ENCODE data around the gene RGS12. TPM values are rescaled to one million over a fixed set of nuclear protein-coding genes. Genes with fewer than 3 reads are reported as not detected.

The RGS12 gene
- polyA plus RNA-seq, 1 donor (not counting 4 experiments of a cell fraction or from before 2014, with no cell fraction given): 34.0 TPM

DNA sequence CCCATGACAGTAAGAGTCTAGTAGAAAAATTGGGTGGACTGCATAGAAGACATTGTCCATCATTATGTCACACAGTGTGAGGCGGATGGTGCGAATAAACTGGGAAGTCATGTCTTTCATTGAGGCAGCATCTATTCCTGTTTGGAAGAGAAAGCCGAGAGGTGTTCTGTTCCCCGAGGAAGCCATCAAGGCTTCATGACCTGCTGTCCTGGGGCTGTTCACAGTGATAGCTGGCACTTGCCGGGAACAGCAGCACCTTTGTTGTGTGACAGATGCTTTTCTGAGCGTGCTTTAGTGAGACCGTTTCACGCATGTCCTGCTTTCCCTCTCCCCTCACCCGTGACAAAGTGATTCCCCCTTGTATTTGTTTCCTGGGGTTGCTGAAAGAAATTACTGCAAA lies 20.3 kb downstream of the RGS12 start:
- dilution Hi-C loops (cut with MboI; ENCODE audit: extremely low pct_ligation_motif_present, low sequenced_read_pairs): no loop called here
- Histone ChIP-seq H3K79me2 (ENCODE audit: control insufficient read depth, insufficient read depth, low read length) (no peaks in the 10 kb centered on the region), H4K20me1 (ENCODE audit: control insufficient read depth, extremely low read depth, insufficient read depth, low read length) (no peaks in the 10 kb centered on the region), H3K27me3 (ENCODE audit: control insufficient read depth, extremely low read depth, insufficient read depth, low read length) (peaks cover 8% of the 10 kb centered on the region), H3K9me1 (ENCODE audit: control insufficient read depth, extremely low read depth, insufficient read depth, low read length) (no peaks in the 10 kb centered on the region), H3K4me3 (ENCODE audit: control insufficient read depth in 2 of 3, extremely low read depth in 1 of 3, insufficient read depth in 2 of 3, low read depth in 1 of 3, low read length in 3 of 3) (no peak overlapping the region), H3K9ac (ENCODE audit: control insufficient read depth, extremely low read depth, insufficient read depth, low read length) (no peak overlapping the region), H3K27ac (ENCODE audit: control insufficient read depth, insufficient read depth, low read length) (no peak overlapping the region), H3K4me2 (ENCODE audit: control insufficient read depth, extremely low read depth, insufficient read depth, low read depth, low read length) (no peak overlapping the region), H3K9me3 (ENCODE audit: control insufficient read depth, low read depth, low read length) (no peaks in the 10 kb centered on the region), H3K4me1 (ENCODE audit: control insufficient read depth, extremely low read depth, insufficient read depth, low read length) (peaks cover 14% of the 10 kb centered on the region), H2AFZ (ENCODE audit: control insufficient read depth, low read length) (no peak overlapping the region), H3K36me3 (ENCODE audit: control insufficient read depth in 2 of 2, extremely low read depth in 1 of 2, insufficient read depth in 2 of 2, low read length in 2 of 2) (no peaks in the 10 kb centered on the region)
- DNase-seq (ENCODE audit: low read depth, low spot score) (no peak), FAIRE-seq (no peak)
- TF ChIP-seq EZH2 (IDR thresholded peaks at IDR 0.05; ENCODE audit: low read length): no peak

DNA sequence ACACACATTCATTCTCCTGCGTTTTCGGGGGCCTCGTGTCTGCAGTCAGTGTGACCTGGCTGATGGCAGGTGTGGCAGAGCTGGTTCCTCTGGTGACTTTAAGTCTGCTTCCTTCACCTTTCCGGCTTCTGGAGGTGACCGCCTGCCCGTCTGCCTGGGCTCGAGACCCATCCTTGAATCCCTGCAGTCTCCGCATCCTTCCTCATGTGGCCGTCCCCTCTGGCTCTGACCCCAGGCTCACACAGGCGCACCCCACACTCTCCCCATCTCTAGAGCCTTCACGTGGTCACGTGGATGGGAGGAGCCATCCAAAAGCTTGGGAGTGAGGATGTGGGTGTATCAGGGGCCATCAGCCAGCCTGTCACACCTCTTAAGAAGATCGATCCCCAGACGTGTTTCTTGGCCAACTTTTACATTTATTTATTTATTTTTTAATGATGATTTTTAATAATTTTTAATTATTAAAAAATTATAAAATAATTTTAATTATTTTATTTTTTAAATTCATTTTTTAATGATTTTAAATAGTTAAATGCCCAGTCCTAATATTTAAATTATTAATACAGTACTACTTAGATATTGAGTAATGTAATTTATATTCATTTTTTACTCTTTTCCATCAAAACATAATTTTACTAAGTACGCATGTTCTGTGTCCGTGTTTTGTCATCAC lies 20.9 kb downstream of the RGS12 start:
- DNase-seq (ENCODE audit: low read depth, low spot score) (no peak), FAIRE-seq (no peak)
- Histone ChIP-seq H2AFZ (ENCODE audit: control insufficient read depth, low read length) (no peak overlapping the region), H3K27ac (ENCODE audit: control insufficient read depth, insufficient read depth, low read length) (no peak overlapping the region), H3K79me2 (ENCODE audit: control insufficient read depth, insufficient read depth, low read length) (no peaks in the 10 kb centered on the region), H3K4me3 (ENCODE audit: control insufficient read depth in 2 of 3, extremely low read depth in 1 of 3, insufficient read depth in 2 of 3, low read depth in 1 of 3, low read length in 3 of 3) (no peak overlapping the region), H3K9me3 (ENCODE audit: control insufficient read depth, low read depth, low read length) (no peaks in the 10 kb centered on the region), H3K4me1 (ENCODE audit: control insufficient read depth, extremely low read depth, insufficient read depth, low read length) (peaks cover 14% of the 10 kb centered on the region), H3K9me1 (ENCODE audit: control insufficient read depth, extremely low read depth, insufficient read depth, low read length) (no peaks in the 10 kb centered on the region), H3K4me2 (ENCODE audit: control insufficient read depth, extremely low read depth, insufficient read depth, low read depth, low read length) (no peak overlapping the region), H3K9ac (ENCODE audit: control insufficient read depth, extremely low read depth, insufficient read depth, low read length) (no peak overlapping the region), H3K27me3 (ENCODE audit: control insufficient read depth, extremely low read depth, insufficient read depth, low read length) (peaks cover 2% of the 10 kb centered on the region), H3K36me3 (ENCODE audit: control insufficient read depth in 2 of 2, extremely low read depth in 1 of 2, insufficient read depth in 2 of 2, low read length in 2 of 2) (no peaks in the 10 kb centered on the region), H4K20me1 (ENCODE audit: control insufficient read depth, extremely low read depth, insufficient read depth, low read length) (no peaks in the 10 kb centered on the region)
- no peak for TF ChIP-seq EZH2 (IDR thresholded peaks at IDR 0.05; ENCODE audit: low read length)
- TF ChIP-seq, protein P1, sequence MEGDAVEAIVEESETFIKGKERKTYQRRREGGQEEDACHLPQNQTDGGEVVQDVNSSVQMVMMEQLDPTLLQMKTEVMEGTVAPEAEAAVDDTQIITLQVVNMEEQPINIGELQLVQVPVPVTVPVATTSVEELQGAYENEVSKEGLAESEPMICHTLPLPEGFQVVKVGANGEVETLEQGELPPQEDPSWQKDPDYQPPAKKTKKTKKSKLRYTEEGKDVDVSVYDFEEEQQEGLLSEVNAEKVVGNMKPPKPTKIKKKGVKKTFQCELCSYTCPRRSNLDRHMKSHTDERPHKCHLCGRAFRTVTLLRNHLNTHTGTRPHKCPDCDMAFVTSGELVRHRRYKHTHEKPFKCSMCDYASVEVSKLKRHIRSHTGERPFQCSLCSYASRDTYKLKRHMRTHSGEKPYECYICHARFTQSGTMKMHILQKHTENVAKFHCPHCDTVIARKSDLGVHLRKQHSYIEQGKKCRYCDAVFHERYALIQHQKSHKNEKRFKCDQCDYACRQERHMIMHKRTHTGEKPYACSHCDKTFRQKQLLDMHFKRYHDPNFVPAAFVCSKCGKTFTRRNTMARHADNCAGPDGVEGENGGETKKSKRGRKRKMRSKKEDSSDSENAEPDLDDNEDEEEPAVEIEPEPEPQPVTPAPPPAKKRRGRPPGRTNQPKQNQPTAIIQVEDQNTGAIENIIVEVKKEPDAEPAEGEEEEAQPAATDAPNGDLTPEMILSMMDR (optimal IDR thresholded peaks at IDR 0.05 in 1 of 3, IDR thresholded peaks at IDR 0.05 in 1 of 3, conservative IDR thresholded peaks at IDR 0.05 in 1 of 3; ENCODE audit: extremely low read depth in 1 of 3, insufficient read depth in 2 of 3, low read length in 3 of 3): no peak
- dilution Hi-C loops (cut with MboI; ENCODE audit: extremely low pct_ligation_motif_present, low sequenced_read_pairs): no loop called here

All from keratinocyte (primary cell).